Measurements from ENCODE around the gene RGCC. TPM values are rescaled to one million over a fixed set of nuclear protein-coding genes. Genes with fewer than 3 reads are reported as not detected.

The RGCC gene
- total and polyA plus RNA-seq, 12 donors, result 15.6 to 63.2 (median 46.6) TPM

- Histone ChIP-seq H3K27me3 (no peaks in the 10 kb centered on the region), H3K9me3 (peaks cover 0 to 7% (median 0%) of the 10 kb centered on the region in 11 donors), H3K4me1 (no peaks in the 10 kb centered on the region), H3K36me3 (no peaks in the 10 kb centered on the region), H3K27ac (no peak overlapping the region), H3K4me3 (no peak overlapping the region)
- ATAC-seq (no peak), DNase-seq (no peak)
- WGBS, 2 donors, result 86 to 91% methylated on average over 5 of the region's 5 CpGs
- intact Hi-C loops (cut with DNase I), result loop anchor here in 5 of 10 donors (2.0 to 10.0 kb wide), 3 partner anchors 241 to 244 kb away; no protein-coding TSS in a partner anchor
- no peak for TF ChIP-seq CTCF (IDR thresholded peaks at IDR 0.05)
Measured at GRCh38 chr13:41411060-41411459, 46.3 kb upstream of the RGCC start.

GRCh38 chr13:41411522-41411921 is 45.8 kb upstream of the RGCC start:
- ATAC-seq (peak in 7 of 8 donors; percentile 17 to 83 (median 60)), DNase-seq (peak in 1 of 2 donors; percentile 26)
- intact Hi-C loops (cut with DNase I), result loop anchor here in 5 of 10 donors (2.0 to 10.0 kb wide), 3 partner anchors 241 to 243 kb away; no protein-coding TSS in a partner anchor
- 46 to 50% methylated on average over 5 of the region's 5 CpGs for WGBS, 2 donors
- TF ChIP-seq CTCF (IDR thresholded peaks at IDR 0.05), result peak in 6 of 9 donors; percentile 32 to 60 (median 47)
- no peak overlapping the region for H3K4me3 ChIP-seq
- no peak overlapping the region for H3K27ac ChIP-seq
- H3K4me1 ChIP-seq, result no peaks in the 10 kb centered on the region
- no peaks in the 10 kb centered on the region for H3K27me3 ChIP-seq
- H3K9me3 ChIP-seq, result peaks cover 0 to 7% (median 0%) of the 10 kb centered on the region in 11 donors
- H3K36me3 ChIP-seq, result no peaks in the 10 kb centered on the region

GRCh38 chr13:41413872-41414271 is 43.5 kb upstream of the RGCC start:
- no peaks in the 10 kb centered on the region for H3K27me3 ChIP-seq
- WGBS, 2 donors, result 90 to 93% methylated on average over 5 of the region's 5 CpGs
- no peak overlapping the region for H3K27ac ChIP-seq
- intact Hi-C loops (cut with DNase I), result loop anchor here in 4 of 10 donors (5.0 to 10.0 kb wide), 2 partner anchors 238 to 241 kb away; no protein-coding TSS in a partner anchor
- H3K4me1 ChIP-seq, result no peaks in the 10 kb centered on the region
- H3K4me3 ChIP-seq, result no peak overlapping the region
- H3K36me3 ChIP-seq, result no peaks in the 10 kb centered on the region
- H3K9me3 ChIP-seq, result peaks cover 0 to 7% (median 0%) of the 10 kb centered on the region in 11 donors
- DNase-seq, result no peak
- no peak for ATAC-seq
- TF ChIP-seq CTCF (IDR thresholded peaks at IDR 0.05), result no peak

- Histone ChIP-seq H3K36me3 (no peaks in the 10 kb centered on the region), H3K4me3 (no peak overlapping the region), H3K27me3 (no peaks in the 10 kb centered on the region), H3K4me1 (no peaks in the 10 kb centered on the region), H3K9me3 (peaks cover 0 to 7% (median 0%) of the 10 kb centered on the region in 11 donors), H3K27ac (no peak overlapping the region)
- no peak for TF ChIP-seq CTCF (IDR thresholded peaks at IDR 0.05)
- DNase-seq (no peak), ATAC-seq (no peak)
- WGBS, 2 donors, result 51 to 64% methylated on average over 3 of the region's 3 CpGs
- intact Hi-C loops (cut with DNase I), result loop anchor here in 1 of 10 donors (10.0 kb wide), 1 partner anchor 239 kb away; no protein-coding TSS in a partner anchor
Measured at GRCh38 chr13:41416276-41416675, 41.1 kb upstream of the RGCC start.
